Stimulated activated CD4-positive, alpha-beta T cell treated with anti-CD3 and anti-CD28 coated beads, Interleukin-12 subunit alpha, Interleukin-12 subunit beta, amount 100 ng/mL, for 24 hours (primary cell): ENCODE measurements around the gene TMEFF2.

ENCODE experiments used
- DNase-seq, 2 experiments: peaks; one replicate each; pipeline ENCODE4 v3.0.0-alpha.2; 2020; ENCODE audit warnings: low read depth in 2 of 2

Gene TMEFF2

DNA sequence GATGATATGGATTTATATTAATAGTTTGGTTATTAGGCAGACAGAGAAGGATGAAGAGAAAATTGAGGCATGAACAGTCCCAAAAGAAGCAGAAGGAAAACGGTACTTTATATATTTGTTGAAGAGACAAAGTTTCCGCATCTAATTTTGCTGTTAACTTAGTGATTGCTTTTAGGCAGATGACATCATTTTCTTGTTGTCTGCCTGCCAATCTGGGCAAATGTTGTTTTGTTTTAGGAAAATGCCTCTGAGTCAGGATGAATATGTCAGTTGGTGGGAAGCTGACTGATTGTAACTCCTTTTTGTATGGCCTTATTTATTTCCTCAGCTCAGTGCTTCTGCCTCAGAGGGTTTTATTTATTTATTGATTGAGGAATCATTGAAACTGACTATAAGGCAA, 295.3 kb downstream of the TMEFF2 start:
- no peak for DNase-seq
